K562 (cell line): ENCODE results near the gene YES1. TPM values are rescaled to one million over a fixed set of nuclear protein-coding genes. Genes with fewer than 3 reads are reported as not detected.
A peak's percentile ranks its signal among the peaks of the same experiment; 100 is the strongest.

ENCODE experiments used
- AFF4 ChIP-seq: sonication (generic); formaldehyde crosslinking; IDR thresholded peaks from 2 replicates; pipeline ENCODE4 v1.8.0; 2023; ENCODE audit warnings: mild to moderate bottlenecking, missing genetic modification reagents
- ATF1 ChIP-seq, 2 experiments: fragments of 450-650 bp in 1 of 2; IDR thresholded peaks; 2 replicates each; pipeline ENCODE4 v1.6.1; 2016; ENCODE audit warnings: missing compliant biosample characterization in 1 of 2, missing genetic modification characterization in 1 of 2
- BCLAF1 ChIP-seq, 2 experiments: fragments of 450-650 bp in 1 of 2; IDR thresholded peaks; 2 replicates each; pipeline ENCODE4 v1.6.1; 2011 to 2017; ENCODE audit warnings: low read depth in 2 of 2, antibody characterized with exemption in 1 of 2, borderline replicate concordance in 1 of 2, low read length in 1 of 2, mild to moderate bottlenecking in 1 of 2, mixed read lengths in 1 of 2; ENCODE audit not compliant: control insufficient read depth in 1 of 2
- ELF4 ChIP-seq: fragments of 450-650 bp; formaldehyde crosslinking; IDR thresholded peaks from 2 replicates; pipeline ENCODE4 v1.4.0; 2022; ENCODE audit warnings: missing genetic modification characterization
- FOS ChIP-seq: IDR thresholded peaks from 3 replicates; pipeline ENCODE4 v1.6.1; 2011; ENCODE audit not compliant: insufficient read length; ENCODE audit errors: extremely low read depth
- GATA2 ChIP-seq: sonication (generic); formaldehyde crosslinking; IDR thresholded peaks from 2 replicates; pipeline ENCODE4 v1.4.0; 2020; ENCODE audit warnings: mild to moderate bottlenecking, missing genetic modification reagents
- HLTF ChIP-seq: fragments of 450-650 bp; IDR thresholded peaks from 2 replicates; pipeline ENCODE4 v1.6.1; 2016
- HOXB6 ChIP-seq: fragments of 250-450 bp; sonication (Bioruptor Pico); IDR thresholded peaks from 2 replicates; pipeline ENCODE4 v1.5.1; 2022; ENCODE audit warnings: mild to moderate bottlenecking, borderline replicate concordance
- MCM7 ChIP-seq, 2 experiments: fragments of 450-650 bp; IDR thresholded peaks; 2 replicates each; pipeline ENCODE4 v1.6.1; 2016 to 2018
- MEF2D ChIP-seq: conservative IDR thresholded peaks from 2 replicates; pipeline ENCODE4 v1.6.1; 2016; ENCODE audit warnings: low read depth, missing genetic modification characterization, missing compliant biosample characterization
- NEUROD1 ChIP-seq: fragments of 150-350 bp; IDR thresholded peaks from 2 replicates; pipeline ENCODE4 v1.6.1; 2014; ENCODE audit warnings: borderline replicate concordance, low read length, low read depth; ENCODE audit not compliant: partially characterized antibody
- POLR2B ChIP-seq: fragments of 450-650 bp; IDR thresholded peaks from 2 replicates; pipeline ENCODE4 v1.6.1; 2018; ENCODE audit warnings: low read depth; ENCODE audit not compliant: partially characterized antibody
- RBM22 ChIP-seq: fragments of 200-400 bp; formaldehyde crosslinking; IDR thresholded peaks from 2 replicates; pipeline ENCODE4 v1.6.1; 2018; ENCODE audit warnings: low read length, low read depth; ENCODE audit not compliant: poor library complexity, severe bottlenecking
- RBM25 ChIP-seq: fragments of 200-400 bp; formaldehyde crosslinking; IDR thresholded peaks from 2 replicates; pipeline ENCODE4 v1.6.1; 2018; ENCODE audit warnings: low read length, low read depth, moderate library complexity; ENCODE audit not compliant: severe bottlenecking
- RBM39 ChIP-seq: fragments of 200-400 bp; formaldehyde crosslinking; optimal IDR thresholded peaks from 2 replicates; pipeline ENCODE3; 2018; ENCODE audit warnings: low read depth, low read length
- ZBTB1 ChIP-seq: sonication (generic); formaldehyde crosslinking; IDR thresholded peaks from 2 replicates; pipeline ENCODE4 v1.8.1; 2023; ENCODE audit warnings: missing genetic modification reagents, low read depth, mild to moderate bottlenecking, borderline replicate concordance
- ZFPM2 ChIP-seq: fragments of 250-450 bp; sonication (Bioruptor Pico); IDR thresholded peaks from 2 replicates; pipeline ENCODE4 v1.5.1; 2022; ENCODE audit warnings: mild to moderate bottlenecking
- ZKSCAN1 ChIP-seq: fragments of 150-350 bp; IDR thresholded peaks from 2 replicates; pipeline ENCODE4 v1.6.1; 2016; ENCODE audit warnings: low read depth, low read length
- ZNF384 ChIP-seq: IDR thresholded peaks from 2 replicates; pipeline ENCODE4 v1.6.1; 2012; ENCODE audit warnings: low read depth, low read length, improper control_type of control experiment
- polyA plus RNA-seq, 8 experiments: library from polyadenylated mRNA; depleted of rRNA in 4 of 8; stranded (reverse) in 5 of 8; unstranded in 3 of 8; fragments of >200 nt; fragmentation: Nextera tagmentation in 2 of 8; fragmentation: Illumina TruSeq in 1 of 8; extraction: Ambion mirVana in 2 of 8; extraction: Trizol in 1 of 8; gene quantifications; 2 replicates each; pipeline versions ENCODE4 v1.2.1 to v1.2.3, GENCODE V29; 2011 to 2014; ENCODE audit warnings: inconsistent platforms in 1 of 8, missing spikeins in 1 of 8
- total RNA-seq, 7 experiments: library from RNA; depleted of rRNA in 6 of 7; stranded (reverse); fragments of >200 nt in 6 of 7; fragmentation: Illumina TruSeq in 2 of 7; extraction: Trizol in 2 of 7; gene quantifications; 2 replicates each; pipeline versions ENCODE4 v1.2.1 to v1.2.3, GENCODE V29; 2011 to 2021; ENCODE audit warnings: low replicate concordance in 1 of 7

The YES1 gene
- total and polyA plus RNA-seq, 9 of the 15 experiments (the other 6 are each of a cell fraction or from before 2014, with no cell fraction given), result 37.2 to 115 (median 77.7) TPM

DNA sequence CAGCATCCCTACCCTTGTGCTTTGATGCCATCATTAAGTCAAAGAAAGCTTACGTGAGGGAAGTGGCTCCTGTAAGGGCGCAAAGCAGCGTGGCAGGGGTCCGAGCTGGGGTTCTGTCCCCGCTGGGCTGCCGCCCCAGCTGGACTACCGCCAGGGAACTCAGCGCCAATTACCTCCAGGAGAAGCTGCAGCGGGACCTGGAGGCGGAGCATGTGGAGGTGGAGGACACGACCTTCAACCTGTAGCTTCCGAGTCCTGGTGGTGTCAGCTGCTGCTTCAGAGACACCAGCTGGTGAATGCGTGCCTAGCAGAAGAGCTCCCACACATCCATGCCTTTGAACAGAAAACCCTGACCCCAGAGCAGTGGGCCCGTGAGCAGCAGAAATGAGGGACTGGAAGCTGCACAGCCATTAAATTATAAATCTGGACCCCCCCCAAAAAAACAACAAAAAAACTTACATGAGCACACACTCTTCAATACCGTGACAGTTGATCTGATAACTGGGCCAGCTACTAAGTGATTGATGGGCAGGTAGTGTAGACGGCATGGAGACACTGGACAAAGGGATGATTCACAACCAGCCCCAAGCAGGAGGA lies 20.1 kb upstream of the YES1 start (continued):
- TF ChIP-seq ZKSCAN1 (no peak), AFF4 (0 out of 2 replicates have a peak, but pooled peaks have one; percentile 43), ATF1 (CRISPR knock-in tag; IDR thresholded peaks at IDR 0.05) (no peak), ATF1 (tag; IDR thresholded peaks at IDR 0.05) (peak; percentile 68), HOXB6 (no peak), RBM22 (no peak), ZFPM2 (CRISPR knock-in tag) (no peak), MEF2D (tag) (no peak), MCM7 (IDR thresholded peaks at IDR 0.05) (0 out of 4 replicates have a peak, but pooled peaks of 1 of the 2 experiments have one; percentile 18), BCLAF1 (IDR thresholded peaks at IDR 0.05; ENCODE audit: borderline replicate concordance in 1 of 2, control insufficient read depth in 1 of 2, low read depth in 2 of 2, low read length in 1 of 2) (no peak), GATA2 (CRISPR knock-in tag) (peak; percentile 45), RBM39 (no peak), POLR2B (peak; percentile 31), ZNF384 (peak; percentile 40; the same call in 1 of the 2 replicates), RBM25 (no peak), FOS (no peak), ELF4 (CRISPR knock-in tag) (no peak), ZBTB1 (CRISPR knock-in tag) (no peak), HLTF (peak; percentile 39; the same call in 1 of the 2 replicates), NEUROD1 (no peak)
